GM12878 (cell line): ENCODE results near the gene LPCAT3. TPM values are rescaled to one million over a fixed set of nuclear protein-coding genes. Genes with fewer than 3 reads are reported as not detected.

ENCODE experiments used
- ATAC-seq: fragments of 200-7000 bp; cut with Tn5 transposase; 3 replicates; pipeline ENCODE4 v1.9.1; 2020; ENCODE audit warnings: mild to moderate bottlenecking, moderate library complexity
- BruUV-seq: library from RNA; stranded (reverse); fragments of 400-500 nt; replicated peaks from 2 replicates; lab custom pipeline; 2021; lab: Mats Ljungman, UMichigan
- CTCF ChIA-PET: fragments of 300-600 bp; sonication (Branson Sonifier 250); formaldehyde crosslinking; extraction: SDS; loops from one replicate; lab custom pipeline; 2021; ENCODE audit warnings: inconsistent platforms; lab: Yijun Ruan, JAX
- POLR2A ChIA-PET: fragments of 350-600 bp; formaldehyde crosslinking; extraction: SDS; loops from one replicate; lab custom pipeline; 2021; ENCODE audit warnings: inconsistent platforms; lab: Charles Lee
- RAD21 ChIA-PET: fragments of 300-600 bp; sonication (Branson Sonifier 250); formaldehyde crosslinking; loops from one replicate; lab custom pipeline; 2023; ENCODE audit warnings: antibody characterized with exemption; ENCODE audit not compliant: unreplicated experiment; lab: Charles Lee
- SMC1A ChIA-PET: fragments of 300-600 bp; sonication (Branson Sonifier 250); formaldehyde crosslinking; loops from one replicate; lab custom pipeline; 2023; ENCODE audit not compliant: unreplicated experiment, uncharacterized antibody; lab: Charles Lee
- DNase-seq: peaks from one replicate; pipeline ENCODE4 v3.0.0-alpha.2; 2011; ENCODE audit warnings: low read depth, low spot score
- FAIRE-seq: peaks from 3 replicates; lab custom pipeline; 2011; peaks lifted over from hg19 to GRCh38; lab: Jason Lieb, UNC
- H2AFZ ChIP-seq: 2 replicates; pipeline ENCODE4 v1.6.0; 2011; ENCODE audit warnings: low read depth, low read length, control low read depth; ENCODE audit not compliant: control insufficient read depth
- H3K27ac ChIP-seq: 2 replicates; pipeline ENCODE4 v1.5.1; 2011; ENCODE audit warnings: control low read depth; ENCODE audit not compliant: control insufficient read depth, insufficient read depth
- H3K27me3 ChIP-seq, 2 experiments: replicated peaks in 1 of 2; 2 replicates each; pipeline versions ENCODE4 v1.6.0 to v1.6.1; 2011; ENCODE audit warnings: low read length in 1 of 2; ENCODE audit not compliant: control insufficient read depth in 2 of 2, insufficient read depth in 2 of 2
- H3K36me3 ChIP-seq, 2 experiments: 2 replicates each; pipeline ENCODE4 v1.5.1; 2011; ENCODE audit warnings: low read length in 1 of 2; ENCODE audit not compliant: control insufficient read depth in 2 of 2, insufficient read depth in 2 of 2
- H3K4me1 ChIP-seq: 2 replicates; pipeline ENCODE4 v1.6.1; 2011; ENCODE audit warnings: mild to moderate bottlenecking, low read length, moderate library complexity, mixed read lengths; ENCODE audit not compliant: control insufficient read depth, insufficient read depth
- H3K4me2 ChIP-seq: 2 replicates; pipeline ENCODE4 v1.6.0; 2011; ENCODE audit warnings: control low read depth; ENCODE audit not compliant: control insufficient read depth, insufficient read depth
- H3K4me3 ChIP-seq: fragments of 200-600 bp; sonication (generic); 2 replicates; pipeline ENCODE4 v1.5.1; 2016
- H3K79me2 ChIP-seq: 2 replicates; pipeline ENCODE4 v1.6.0; 2011; ENCODE audit warnings: low read length; ENCODE audit not compliant: control insufficient read depth, insufficient read depth
- H3K9ac ChIP-seq: 2 replicates; pipeline ENCODE4 v1.8.0; 2011; ENCODE audit warnings: low read length, control low read depth, mixed read lengths; ENCODE audit not compliant: control insufficient read depth, insufficient read depth
- H3K9me3 ChIP-seq: replicated peaks from 3 replicates; pipeline ENCODE4 v1.5.1; 2011; ENCODE audit warnings: mild to moderate bottlenecking, low read length; ENCODE audit not compliant: control insufficient read depth, insufficient read depth
- H4K20me1 ChIP-seq: 2 replicates; pipeline ENCODE4 v1.6.0; 2011; ENCODE audit not compliant: control insufficient read depth, insufficient read depth
- IKZF2 ChIP-seq, 2 experiments: fragments of 450-650 bp; IDR thresholded peaks; 2 replicates each; pipeline ENCODE4 v1.6.1; 2017; ENCODE audit warnings: mild to moderate bottlenecking in 2 of 2, moderate library complexity in 2 of 2
- NFYA ChIP-seq: IDR thresholded peaks from 2 replicates; pipeline ENCODE4 v1.6.1; 2011; ENCODE audit warnings: low read depth, mild to moderate bottlenecking, low read length, improper control_type of control experiment, borderline replicate concordance
- WGBS: methylation state at CpG from one replicate; pipeline ENCODE4 v1.1.6; 2016; ENCODE audit warnings: low lambda C conversion rate; ENCODE audit not compliant: insufficient replicate concordance, insufficient coverage; ENCODE audit errors: missing lambda C conversion rate; 5-methylcytosine and 5-hydroxymethylcytosine counted together
- in situ Hi-C: fragments of 300-500 bp; cut with MboI; formaldehyde crosslinking; loops from 9 replicates; pipeline ENCODE4 v1.14.3; 2018; ENCODE audit warnings: mixed read lengths
- intact Hi-C: fragments of 100-400 bp; cut with micrococcal nuclease; formaldehyde crosslinking; loops from one replicate; pipeline ENCODE4 v1.14.2; 2022; ENCODE audit not compliant: unreplicated experiment
- polyA plus RNA-seq, 11 experiments: library from polyadenylated mRNA; depleted of rRNA in 4 of 11; unstranded in 6 of 11; stranded (reverse) in 5 of 11; fragments of >200 nt; fragmentation: Nextera tagmentation in 4 of 11; fragmentation: Illumina TruSeq in 1 of 11; extraction: Ambion mirVana in 4 of 11; extraction: Trizol in 1 of 11; gene quantifications; 1 replicate in 1 of 11; 2 replicates in 10 of 11; pipeline versions ENCODE4 v1.2.1 to v1.2.3, GENCODE V29; 2011 to 2016; ENCODE audit warnings: inconsistent platforms in 2 of 11, missing spikeins in 2 of 11, low read depth in 1 of 11
- total RNA-seq, 4 experiments: library from RNA; depleted of rRNA in 3 of 4; stranded (reverse); fragments of >200 nt in 3 of 4; fragmentation: Illumina TruSeq in 1 of 4; extraction: Trizol in 1 of 4; gene quantifications; 2 replicates each; pipeline versions ENCODE4 v1.2.1 to v1.2.3, GENCODE V29; 2013 to 2021
- TF ChIP-seq, protein P1 (sequence below): fragments of 450-650 bp; IDR thresholded peaks from 2 replicates; pipeline ENCODE4 v1.6.1; 2017; ENCODE audit warnings: mild to moderate bottlenecking, low read depth, inconsistent platforms; ENCODE audit not compliant: poor library complexity, severe bottlenecking
- TF ChIP-seq, protein P2 (sequence below): fragments of 450-650 bp; IDR thresholded peaks from 2 replicates; pipeline ENCODE4 v1.6.1; 2017; ENCODE audit warnings: low read depth, mild to moderate bottlenecking, moderate library complexity

LPCAT3 gene
- total and polyA plus RNA-seq, 10 of the 15 experiments (the other 5 are each of a cell fraction or from before 2014, with no cell fraction given): 2.6 to 48.3 (median 23.0) TPM

DNA sequence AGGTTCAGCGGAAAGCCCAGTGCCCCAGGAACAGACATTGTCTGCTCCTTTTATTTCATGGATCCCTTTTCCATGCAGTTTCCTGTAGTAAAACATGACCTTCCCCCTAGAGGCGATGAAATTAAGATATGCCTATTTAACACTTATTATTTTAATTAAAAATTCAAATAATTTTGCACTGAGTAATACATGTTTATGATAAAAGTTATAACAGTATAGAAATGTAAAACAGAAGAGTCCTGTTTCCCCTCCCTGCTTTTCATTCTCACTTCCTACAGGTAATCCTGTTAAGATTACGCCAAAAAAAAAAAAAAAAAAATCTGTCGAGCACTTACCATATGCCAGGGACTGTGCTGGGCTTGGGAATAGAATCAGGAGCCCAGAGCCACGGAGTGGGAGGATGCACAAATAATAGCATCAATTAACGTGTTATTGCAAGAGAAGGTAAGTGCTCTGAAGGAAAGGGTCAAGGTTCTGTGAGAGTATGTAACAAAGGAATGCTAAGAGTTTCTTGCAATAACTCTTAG is 830 bp upstream of the LPCAT3 start:
- in situ Hi-C loops (no loop called here), intact Hi-C loops (loop anchor here (2.0 to 5.0 kb wide), 3 partner anchors 47 to 74 kb away; partner anchors contain the start of genes C12orf57, C1R, EMG1 and PHB2)
- no peaks in the 10 kb centered on the region for H3K9me3 ChIP-seq
- H3K4me2 ChIP-seq: peak overlapping the region; percentile 72; the same call in 1 of the 2 replicates
- H3K27me3 ChIP-seq: no peaks in the 10 kb centered on the region
- WGBS: 23% methylated on average over 6 of the region's 6 CpGs
- no peak overlapping the region for H3K27ac ChIP-seq
- peaks cover 16% of the 10 kb centered on the region for H3K79me2 ChIP-seq
- DNase-seq (no peak), FAIRE-seq (no peak), ATAC-seq (no peak)
- no peaks in the 10 kb centered on the region for H3K4me1 ChIP-seq
- CTCF ChIA-PET: interaction anchor here (1.0 to 2.6 kb wide), 8 partner anchors 45 to 146 kb away, joined by 3 to 13 read pairs (median 6); partner anchors contain the start of genes C12orf57 and SPSB2
- H3K36me3 ChIP-seq: no peaks in the 10 kb centered on the region
- RAD21 ChIA-PET: interaction anchor here (1.1 to 2.8 kb wide), 5 partner anchors 73 to 90 kb away, joined by 3 to 14 read pairs (median 4); partner anchors contain the start of genes C12orf57 and RNU7-1
- peak overlapping the region; percentile 79; the same call in 1 of the 2 replicates for H3K9ac ChIP-seq
- BruUV-seq: no TSS peak
- peak overlapping the region; percentile 91; the same call in 1 of the 2 replicates for H3K4me3 ChIP-seq
- H2AFZ ChIP-seq: peak overlapping the region; percentile 91
- SMC1A ChIA-PET: interaction anchor here (1.3 to 1.9 kb wide), 3 partner anchors 13 to 90 kb away, joined by 5 to 9 read pairs (median 5); partner anchors contain the start of gene C1RL
- POLR2A ChIA-PET: interaction anchor here (1.0 to 2.9 kb wide), 3 partner anchors 14 to 81 kb away, joined by 6 to 10 read pairs (median 9); no protein-coding TSS in a partner anchor
- no peaks in the 10 kb centered on the region; the same call in 1 of the 2 replicates for H4K20me1 ChIP-seq
- TF ChIP-seq NFYA: no peak
- TF ChIP-seq, protein P1, sequence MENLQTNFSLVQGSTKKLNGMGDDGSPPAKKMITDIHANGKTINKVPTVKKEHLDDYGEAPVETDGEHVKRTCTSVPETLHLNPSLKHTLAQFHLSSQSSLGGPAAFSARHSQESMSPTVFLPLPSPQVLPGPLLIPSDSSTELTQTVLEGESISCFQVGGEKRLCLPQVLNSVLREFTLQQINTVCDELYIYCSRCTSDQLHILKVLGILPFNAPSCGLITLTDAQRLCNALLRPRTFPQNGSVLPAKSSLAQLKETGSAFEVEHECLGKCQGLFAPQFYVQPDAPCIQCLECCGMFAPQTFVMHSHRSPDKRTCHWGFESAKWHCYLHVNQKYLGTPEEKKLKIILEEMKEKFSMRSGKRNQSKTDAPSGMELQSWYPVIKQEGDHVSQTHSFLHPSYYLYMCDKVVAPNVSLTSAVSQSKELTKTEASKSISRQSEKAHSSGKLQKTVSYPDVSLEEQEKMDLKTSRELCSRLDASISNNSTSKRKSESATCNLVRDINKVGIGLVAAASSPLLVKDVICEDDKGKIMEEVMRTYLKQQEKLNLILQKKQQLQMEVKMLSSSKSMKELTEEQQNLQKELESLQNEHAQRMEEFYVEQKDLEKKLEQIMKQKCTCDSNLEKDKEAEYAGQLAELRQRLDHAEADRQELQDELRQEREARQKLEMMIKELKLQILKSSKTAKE: peak; percentile 48
- TF ChIP-seq, protein P2, sequence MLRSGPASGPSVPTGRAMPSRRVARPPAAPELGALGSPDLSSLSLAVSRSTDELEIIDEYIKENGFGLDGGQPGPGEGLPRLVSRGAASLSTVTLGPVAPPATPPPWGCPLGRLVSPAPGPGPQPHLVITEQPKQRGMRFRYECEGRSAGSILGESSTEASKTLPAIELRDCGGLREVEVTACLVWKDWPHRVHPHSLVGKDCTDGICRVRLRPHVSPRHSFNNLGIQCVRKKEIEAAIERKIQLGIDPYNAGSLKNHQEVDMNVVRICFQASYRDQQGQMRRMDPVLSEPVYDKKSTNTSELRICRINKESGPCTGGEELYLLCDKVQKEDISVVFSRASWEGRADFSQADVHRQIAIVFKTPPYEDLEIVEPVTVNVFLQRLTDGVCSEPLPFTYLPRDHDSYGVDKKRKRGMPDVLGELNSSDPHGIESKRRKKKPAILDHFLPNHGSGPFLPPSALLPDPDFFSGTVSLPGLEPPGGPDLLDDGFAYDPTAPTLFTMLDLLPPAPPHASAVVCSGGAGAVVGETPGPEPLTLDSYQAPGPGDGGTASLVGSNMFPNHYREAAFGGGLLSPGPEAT: 0 out of 2 replicates have a peak, but pooled peaks have one; percentile 49
- TF ChIP-seq IKZF2 (IDR thresholded peaks at IDR 0.05): 0 out of 4 replicates have a peak, but pooled peaks of 1 of the 2 experiments have one; percentile 40
